ENCODE data around the gene SLC5A2.
"Not testable (repeated sequence)": the region's sequence is repeated elsewhere in the genome, so short reads cannot be mapped to it uniquely, and the experiment has no call there.

The SLC5A2 gene

DNA sequence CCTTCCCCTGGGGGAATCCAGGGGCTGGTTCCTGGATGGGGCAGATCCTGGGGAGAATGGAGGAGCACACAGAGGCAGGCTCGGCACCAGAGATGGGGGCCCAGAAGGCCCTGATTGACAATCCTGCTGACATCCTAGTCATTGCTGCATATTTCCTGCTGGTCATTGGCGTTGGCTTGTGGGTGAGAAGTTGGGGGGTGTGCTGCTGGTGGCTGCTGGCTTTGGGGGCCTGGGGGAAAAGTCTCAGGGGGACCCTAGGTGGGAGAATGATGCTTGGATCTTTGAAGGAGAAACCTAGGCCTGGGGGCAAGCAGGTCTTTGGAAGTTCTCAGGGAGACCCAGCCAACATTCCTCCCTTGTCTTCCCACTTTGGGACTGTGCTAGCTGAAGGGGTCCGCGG is at the start of gene SLC5A2:
SLC5A2 (plus strand) TSS at position 43 of the 400 bp plus-strand sequence; CDS start at position 57, 14 bp downstream.
- DNase-seq = no peak

DNA sequence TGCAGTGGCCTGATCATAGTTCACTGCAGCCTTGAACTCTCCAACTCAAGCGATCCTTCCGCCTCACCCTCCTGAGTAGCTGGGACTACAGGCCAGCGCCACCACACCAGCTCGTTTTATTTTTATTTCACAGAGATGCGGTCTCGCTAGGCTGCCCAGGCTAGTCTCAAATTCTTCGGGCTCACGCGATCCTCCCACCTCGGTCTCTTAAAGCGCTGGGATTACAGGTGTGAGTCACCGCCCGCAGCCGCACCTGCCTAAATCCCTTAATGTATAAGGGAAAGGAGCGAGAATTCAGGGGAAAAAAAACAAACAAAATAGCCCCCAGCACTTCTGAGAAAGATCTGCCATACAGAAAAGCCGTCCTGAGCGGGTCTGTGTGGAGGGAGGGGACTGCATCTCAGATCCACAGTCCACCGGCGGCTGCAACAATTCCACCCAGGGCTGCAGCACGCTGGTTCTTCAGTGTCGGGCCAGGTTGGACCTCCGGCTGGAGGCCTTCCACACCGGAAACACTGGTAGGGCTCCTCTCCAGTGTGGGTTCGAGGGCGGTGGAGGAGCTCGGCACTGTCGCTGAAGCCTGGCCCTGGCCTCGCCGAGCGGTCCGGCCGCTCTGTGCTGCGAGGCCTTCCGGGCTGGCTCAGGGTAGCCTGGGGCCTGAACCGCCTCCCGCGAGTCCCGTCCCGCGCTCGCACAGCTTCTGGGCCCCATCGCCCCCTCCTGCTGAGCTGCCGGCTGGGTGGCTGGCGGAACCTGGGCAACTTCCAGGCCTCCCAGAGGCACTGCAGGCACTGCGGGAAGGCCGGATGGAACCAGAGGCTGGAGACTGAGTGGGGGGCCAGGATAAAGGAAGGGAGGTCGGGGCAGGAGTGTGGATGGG is 47.3 kb upstream of the SLC5A2 start:
- DNase-seq = no peak

DNA sequence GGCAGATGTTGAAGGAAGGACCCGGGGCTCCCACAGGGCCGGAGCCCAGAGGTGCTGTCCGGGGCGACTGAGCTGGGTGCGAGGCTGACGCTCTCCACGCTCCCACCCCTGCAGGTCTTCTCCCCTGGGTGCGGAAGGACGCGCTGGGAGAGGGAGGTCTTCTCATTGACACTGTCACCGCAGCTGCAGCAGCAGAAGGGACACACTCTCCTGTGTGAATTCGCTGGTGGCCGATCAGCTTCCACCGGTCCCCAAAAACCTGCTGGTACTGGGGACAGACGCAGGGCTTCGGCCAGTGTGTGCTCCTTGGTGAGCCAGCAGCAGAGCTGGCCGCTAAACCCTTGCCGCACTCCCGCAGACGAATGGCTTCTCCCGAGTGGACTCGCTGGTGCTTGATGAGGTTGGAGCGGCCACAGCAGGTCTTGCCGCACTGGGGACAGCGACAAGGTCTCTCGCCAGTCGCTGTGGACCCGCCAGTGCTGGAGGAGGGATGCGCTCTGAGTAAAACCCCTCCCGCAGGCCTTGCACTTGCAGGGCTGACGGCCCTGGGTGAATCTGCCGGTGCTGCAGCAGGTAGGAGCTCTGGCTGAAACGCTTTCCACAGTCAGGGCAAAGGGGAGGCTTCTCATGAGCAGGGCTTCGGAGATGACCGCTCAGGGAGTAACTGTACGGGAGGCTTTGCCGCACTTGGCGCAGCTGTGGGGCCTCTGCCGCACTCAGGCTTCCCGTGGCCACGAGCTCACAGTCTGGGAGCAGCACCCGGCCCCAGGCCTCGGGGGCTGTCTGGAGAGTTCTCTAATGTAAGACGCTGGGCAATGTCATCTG is 46.5 kb upstream of the SLC5A2 start:
- no peak for DNase-seq

DNA sequence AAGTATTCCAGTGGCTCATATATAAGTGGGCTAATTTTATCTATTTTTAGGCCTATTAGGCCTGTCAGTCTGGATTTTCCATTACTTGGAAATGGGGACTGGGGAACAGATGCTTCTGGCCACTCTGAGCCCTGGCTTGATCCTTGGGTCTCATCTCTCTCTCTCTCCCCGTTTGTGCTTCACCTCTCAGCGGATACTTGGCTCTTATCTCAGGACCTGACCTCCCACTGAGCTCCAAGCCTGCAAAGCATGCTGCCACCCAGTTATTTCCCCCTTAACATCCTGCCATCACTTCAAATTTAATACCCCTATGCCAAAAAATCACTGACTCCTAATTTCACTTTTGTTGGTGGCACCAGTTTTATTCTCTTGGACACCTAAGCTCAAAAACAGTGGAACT is 44.5 kb upstream of the SLC5A2 start:
- no peak for DNase-seq

DNA sequence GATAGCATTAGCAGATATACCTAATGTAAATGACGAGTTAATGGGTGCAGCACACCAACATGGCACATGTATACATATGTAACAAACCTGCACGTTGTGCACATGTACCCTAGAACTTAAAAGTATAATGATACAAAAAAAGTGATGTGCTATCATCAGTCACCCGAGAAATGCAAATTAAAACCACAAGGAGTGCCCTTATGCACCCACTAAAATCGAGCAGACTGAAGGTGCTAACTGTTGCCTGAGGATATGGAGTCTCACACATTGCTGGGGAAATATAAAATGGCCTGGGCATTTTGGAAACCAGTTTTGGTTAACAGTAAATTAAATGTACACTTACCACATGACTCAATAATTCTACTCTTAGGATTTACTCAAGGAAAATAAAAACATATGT is 43.9 kb upstream of the SLC5A2 start:
- DNase-seq = not testable (repeated sequence)

- DNase-seq = no peak
These were observed 43.4 kb upstream of the SLC5A2 start for GRCh38 chr16:31439519-31439918.

DNA sequence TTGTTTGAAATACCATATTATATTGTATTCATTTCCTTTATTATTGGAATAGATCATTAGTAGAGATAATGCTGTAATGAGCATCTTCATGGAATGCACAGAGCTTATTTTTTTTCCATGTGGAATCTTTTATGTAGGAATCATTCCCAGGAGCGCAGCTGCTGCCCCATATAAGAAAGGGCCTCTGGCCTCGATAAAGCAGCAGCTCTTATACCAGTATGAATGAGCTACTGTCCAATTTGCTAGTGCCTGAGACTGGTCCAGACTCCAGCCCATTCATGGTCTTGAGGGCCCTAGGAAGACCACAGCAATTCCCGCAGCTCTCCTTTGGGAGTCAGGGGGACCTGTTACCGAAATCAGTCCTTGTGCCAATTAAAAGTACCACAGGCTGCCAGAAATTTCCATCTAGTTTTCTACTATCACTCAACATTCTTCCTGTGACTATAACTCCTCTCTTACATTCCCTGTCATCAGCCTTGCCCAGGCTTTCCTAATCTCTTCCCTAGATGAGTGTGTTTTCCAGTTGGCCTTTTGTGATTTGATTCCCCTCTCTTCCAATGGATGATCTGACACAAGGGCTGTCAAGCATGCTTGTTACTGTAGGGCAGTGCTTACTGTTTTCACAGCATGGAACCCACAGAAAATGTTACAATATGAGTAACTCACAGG is 42.3 kb upstream of the SLC5A2 start:
- DNase-seq = no peak

- DNase-seq = no peak
These were observed 41.0 kb upstream of the SLC5A2 start for GRCh38 chr16:31441956-31442355.

- not testable (repeated sequence) for DNase-seq
These were observed 37.0 kb upstream of the SLC5A2 start for GRCh38 chr16:31445931-31446330.

DNA sequence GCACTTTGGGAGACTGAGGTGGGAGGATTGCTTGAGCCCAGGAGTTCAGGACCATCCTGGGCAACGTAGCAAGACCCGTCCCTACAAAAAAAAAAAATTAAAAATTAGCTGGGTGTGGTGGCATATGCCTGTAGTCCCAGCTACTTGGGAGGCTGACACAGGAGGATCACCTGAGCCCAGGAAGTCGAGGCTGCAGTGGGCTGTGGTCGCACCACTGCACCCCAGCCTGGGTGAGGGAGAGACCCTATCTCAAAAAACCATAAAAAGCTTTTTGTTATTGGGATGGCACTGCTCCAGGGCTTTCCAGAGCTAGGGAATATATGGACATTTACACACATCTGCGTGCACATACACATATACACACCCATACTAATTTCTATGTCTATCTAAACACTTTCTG is 31.7 kb upstream of the SLC5A2 start:
- DNase-seq = no peak

DNA sequence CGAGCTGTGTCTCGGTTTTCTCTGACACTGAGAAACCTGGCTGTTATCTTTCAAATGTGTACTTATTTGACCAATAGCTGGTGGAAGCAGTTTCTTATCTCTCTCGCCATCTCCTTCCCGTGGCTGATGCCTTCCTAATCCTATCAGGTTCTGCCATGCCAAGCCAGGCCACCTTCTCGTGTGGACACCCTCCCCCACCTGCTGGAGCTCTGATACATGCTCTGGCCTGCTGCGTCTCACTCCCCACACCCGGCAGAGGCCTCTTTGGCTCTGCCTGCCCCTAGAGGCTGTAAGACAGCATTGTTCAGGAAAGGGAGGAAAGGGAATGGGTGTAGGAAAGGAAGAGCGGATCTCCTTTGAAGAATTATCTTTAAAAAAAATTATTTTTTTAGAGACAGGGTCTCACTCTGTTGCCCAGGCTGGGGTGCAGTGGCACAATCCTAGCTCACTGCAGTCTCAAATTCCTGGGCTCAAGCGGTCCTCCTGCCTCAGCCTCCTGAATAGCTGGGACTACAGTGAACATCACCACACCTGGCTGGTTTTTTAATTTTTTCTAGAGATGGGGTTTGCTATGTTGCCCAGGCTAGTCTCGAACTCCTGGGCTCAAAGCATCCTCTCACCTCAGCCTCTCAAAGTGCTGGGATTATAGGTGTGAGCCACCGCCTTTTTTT is 31.1 kb upstream of the SLC5A2 start:
- peak in 1 of 2 donors; percentile 43 for DNase-seq

DNA sequence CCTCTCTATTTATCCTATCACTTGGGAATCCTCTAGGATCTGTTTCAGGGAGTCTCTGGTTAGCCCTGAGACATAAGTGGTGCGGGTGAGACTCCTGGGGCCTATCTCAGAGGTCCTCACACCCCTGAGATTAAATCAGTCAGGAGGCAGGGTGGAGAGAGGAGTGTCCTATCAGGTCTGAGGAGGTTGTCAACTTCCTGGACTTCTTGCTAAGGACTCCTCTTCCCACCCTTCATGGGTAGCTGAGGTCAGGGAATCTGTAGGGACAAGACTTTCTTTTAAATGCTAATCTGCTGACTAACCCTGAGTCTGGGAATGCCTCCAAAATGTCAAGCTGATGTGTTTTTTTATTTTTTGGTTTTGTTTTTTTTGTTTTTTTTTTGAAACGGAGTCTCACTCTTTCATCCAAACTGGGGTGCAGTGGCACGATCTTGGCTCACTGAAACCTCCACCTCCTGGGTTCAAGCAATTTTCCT is 30.3 kb upstream of the SLC5A2 start:
- DNase-seq = no peak

- DNase-seq = no peak
These were observed 29.4 kb upstream of the SLC5A2 start for GRCh38 chr16:31453255-31454204.

DNA sequence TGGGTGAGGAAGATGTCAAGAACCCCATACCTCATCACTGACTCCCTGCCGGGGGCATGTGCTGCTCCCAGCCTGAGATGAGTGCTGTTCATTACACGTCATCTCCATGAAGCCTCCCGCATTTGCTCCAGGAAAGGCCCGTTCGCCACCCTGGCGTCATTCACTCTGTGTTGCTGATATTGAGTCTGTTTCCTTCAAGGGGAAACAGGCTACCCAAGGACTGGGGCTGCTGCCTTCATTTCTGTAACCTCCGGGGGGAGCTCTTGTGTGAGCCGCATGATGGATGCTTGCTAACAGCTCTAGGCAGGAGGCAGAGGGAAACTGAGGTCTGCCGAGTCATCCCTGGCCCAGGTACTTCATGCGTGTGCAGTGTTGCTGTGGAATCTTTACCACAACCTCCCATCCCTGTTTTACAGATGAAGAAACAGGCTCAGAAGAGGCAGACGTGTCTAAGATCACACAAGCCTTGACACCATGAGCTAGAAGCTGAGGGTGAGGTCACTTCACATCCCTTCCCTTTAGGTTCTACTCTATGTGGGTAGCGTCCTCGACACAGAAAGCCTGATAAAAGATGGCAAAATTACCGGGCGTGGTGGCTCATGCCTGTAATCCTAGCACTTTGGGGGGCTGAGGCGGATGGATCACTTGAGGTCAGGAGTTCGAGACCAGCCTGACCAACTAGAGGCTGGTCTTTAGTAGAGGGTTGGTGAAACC is 27.2 kb upstream of the SLC5A2 start:
- no peak for DNase-seq

DNA sequence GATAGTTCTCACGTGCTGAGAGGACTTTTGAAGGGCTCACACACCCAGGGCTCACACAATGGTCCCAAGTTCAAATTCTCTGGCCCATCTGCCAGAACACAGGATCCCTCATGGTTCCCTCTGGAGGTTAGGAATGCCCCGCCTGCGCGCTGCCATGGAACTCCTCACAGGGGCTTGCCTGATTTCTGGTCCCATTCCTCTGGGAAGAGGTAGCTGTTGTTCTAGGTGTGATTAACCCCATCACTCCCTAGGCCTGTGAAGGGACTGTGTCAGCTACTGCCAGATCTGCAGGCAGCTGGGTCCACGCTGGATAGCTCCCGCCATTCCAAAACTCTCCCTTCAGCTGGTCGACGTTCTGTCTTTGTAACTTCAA is 25.9 kb upstream of the SLC5A2 start:
- DNase-seq = no peak

DNA sequence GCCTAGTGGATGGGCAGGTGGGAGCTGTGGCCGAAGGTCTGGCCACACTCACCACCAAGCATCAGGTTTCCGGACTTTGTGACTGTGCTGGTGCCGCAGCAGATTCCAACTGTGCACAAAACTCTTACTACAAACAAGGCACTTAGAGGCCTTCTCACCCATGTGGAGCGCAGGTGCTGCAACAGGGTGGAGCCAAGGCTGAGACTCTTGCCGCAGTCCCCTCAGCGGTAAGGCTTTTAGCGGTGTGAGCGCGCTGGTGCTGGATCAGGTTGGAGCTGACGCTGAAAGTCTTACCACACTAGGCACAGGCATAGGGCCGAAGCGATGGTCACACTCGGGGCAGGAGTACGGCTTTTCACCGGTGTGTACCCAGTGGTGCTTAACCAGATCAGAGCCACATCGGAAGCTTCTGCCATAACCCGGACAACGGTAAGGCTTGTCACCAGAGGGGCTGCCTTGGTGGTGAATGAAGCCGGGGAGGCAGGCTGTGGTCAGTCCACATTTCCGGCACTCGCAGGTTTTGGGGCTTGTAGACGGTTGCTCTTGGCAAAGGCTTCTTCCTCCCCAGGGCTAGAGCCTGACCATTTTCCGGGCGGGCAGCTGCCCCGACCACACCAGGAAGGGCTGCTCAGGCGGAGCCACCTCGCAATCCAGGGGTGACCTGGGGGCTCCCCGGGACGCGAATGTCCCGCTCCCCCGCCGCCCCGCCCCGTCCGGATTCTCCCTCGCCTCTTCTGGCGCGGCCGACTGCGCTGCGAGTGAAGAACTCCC is 24.7 kb upstream of the SLC5A2 start:
- peak in 1 of 2 donors; percentile 1 for DNase-seq

GRCh38 chr16:31458844-31459686 is 23.9 kb upstream of the SLC5A2 start, which contains the start of gene ARMC5:
TSS of gene ARMC5 (plus strand) at chr16:31459501. CDS start at chr16:31459525, 24 bp downstream.
- DNase-seq = peak; percentile 96 to 99

- peak; percentile 98 to 99 for DNase-seq
These were observed 23.0 kb upstream of the SLC5A2 start for GRCh38 chr16:31459687-31460581.

All from hippocampal formation (tissue), 2 donors.